Activated T-helper 1 cell treated with Interleukin-2 at 50 U/mL for 16 hours (primary cell): Measurements from ENCODE around the gene SLAMF1.
"Not testable (repeated sequence)": the region's sequence is repeated elsewhere in the genome, so short reads cannot be mapped to it uniquely, and the experiment has no call there.

Source experiments
- DNase-seq: peaks from one replicate; pipeline ENCODE4 v3.0.0-alpha.2; 2020; ENCODE audit warnings: low read depth

The SLAMF1 gene

DNA sequence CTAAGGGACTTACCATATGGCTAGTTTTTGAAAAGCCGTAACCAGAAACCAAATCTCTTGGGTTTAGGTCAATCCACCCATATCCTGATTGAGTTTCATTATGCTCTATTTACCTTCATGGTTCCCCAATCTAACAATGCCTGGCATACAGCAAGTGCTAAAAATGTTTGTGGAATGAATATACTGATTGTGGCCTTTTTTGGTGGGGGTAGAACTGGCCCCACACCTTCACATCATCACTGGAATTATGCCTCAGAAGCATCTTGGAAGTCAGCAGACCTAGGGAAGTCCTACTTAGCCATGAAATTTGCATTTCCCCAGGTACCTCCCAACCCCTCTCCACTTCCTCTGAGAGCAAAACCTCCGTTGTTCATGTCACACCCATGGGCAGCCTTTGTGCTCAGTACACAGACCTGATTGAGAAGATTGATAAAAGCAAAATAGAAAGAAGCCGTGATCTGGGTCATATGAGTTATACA is 17.8 kb upstream of the SLAMF1 start:
- no peak for DNase-seq

DNA sequence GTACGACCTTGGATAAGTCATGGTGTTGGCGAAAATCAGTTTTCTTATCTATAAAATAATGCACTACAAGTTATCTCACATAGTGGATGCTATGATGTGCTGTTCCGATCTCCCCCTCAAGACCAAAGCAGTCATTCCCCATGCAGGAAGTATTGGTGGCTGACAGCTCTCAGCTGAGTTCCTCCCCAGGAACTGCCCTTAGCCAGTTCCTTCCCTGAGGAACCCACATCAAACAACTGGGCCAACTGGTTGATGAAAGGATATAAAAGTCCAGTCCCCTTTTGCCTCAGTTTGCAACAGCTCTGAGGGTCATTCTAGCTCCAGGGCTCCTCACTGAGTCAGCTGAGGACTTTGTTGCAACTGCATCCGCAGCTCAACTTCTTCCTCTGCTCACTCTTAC is 16.1 kb upstream of the SLAMF1 start:
- DNase-seq, result no peak

- DNase-seq, result no peak
Observed at GRCh38 chr1:160659566-160659965, 12.7 kb upstream of the SLAMF1 start.

DNA sequence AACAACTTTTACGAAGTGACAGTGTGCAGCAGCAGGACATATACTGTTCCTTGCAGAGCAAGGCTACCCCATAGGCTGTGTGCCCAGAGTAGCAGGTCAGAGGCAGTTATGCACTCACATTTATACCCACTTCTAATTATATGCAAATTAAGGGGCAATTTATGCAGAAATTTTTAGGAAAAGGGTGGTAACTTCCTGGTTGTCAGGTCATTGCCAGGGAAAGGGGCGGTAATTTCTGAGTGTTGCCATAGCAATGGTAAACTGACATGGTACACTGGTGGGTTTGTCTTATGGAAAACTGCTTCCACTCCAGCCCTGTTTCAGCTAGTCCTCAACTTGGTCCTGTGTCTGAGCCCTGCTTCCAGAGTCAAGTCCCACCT is 12.0 kb upstream of the SLAMF1 start:
- DNase-seq, result no peak

DNA sequence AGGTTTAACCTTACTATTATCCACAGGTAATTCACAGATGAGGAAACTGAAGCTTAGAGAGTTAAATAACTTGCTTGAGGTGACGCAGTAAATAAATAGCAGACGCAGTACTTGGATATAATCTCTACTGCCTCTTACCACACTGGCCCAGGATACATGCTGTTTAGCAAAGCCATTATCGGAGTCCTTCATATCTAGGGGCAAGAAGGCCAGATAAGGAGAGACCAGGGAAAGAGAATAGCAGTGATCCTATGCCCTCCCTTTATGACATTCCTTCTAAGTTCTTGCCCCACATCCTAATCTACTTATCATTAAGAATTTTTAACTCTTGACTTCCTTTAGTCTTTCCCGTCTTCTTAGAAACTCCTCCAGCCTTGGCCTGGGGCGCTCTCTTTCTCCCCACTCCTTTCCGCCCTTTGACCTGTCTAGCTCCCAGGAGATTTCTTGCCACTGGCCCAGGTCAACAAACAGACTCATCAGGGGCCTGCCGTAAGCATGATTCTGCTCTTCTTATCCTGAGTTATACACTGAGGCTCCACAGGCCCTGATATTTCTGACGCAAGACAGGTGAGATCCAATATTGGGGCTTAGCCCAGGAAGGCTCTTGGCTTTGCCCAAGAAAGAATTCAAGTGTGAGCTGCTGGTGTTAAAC is 11.4 kb upstream of the SLAMF1 start:
- DNase-seq, result no peak

- DNase-seq, result no peak
Observed at GRCh38 chr1:160657250-160657781, 10.5 kb upstream of the SLAMF1 start.

- no peak for DNase-seq
Observed at GRCh38 chr1:160656737-160657136, 9.9 kb upstream of the SLAMF1 start.

GRCh38 chr1:160653620-160654016 is 6.8 kb upstream of the SLAMF1 start:
- DNase-seq, result no peak

DNA sequence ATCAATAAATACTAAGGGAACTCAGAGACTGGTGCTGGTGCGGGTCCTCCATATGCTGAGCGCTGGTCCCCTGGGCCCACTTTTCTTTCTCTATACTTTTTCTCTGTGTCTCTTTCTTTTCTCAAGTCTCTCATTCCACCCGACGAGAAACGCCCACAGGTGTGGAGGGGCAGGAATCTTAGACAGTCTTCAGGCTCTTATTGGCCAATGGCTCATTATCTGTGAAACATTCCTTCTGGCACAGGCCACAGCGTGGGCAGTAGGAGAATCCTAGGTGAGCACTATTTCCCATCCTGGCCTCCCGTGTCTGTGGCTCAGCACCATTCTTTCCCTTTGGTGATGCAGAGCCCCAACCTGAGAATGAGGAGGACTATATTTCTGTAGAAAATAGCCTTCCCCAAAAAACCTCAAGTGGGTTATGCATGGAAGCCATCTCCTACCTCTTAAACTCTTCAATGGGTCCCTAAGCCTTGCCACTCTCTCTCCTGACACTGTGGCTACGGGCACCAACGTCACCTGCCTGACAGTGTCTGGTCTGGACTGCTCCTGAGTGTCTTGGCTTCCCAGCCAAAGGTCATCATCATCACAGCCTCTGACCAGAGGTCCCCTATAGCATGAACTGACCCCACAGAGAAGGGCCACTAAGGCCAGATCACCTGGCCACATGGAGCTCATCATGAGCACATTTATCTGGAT is 6.2 kb upstream of the SLAMF1 start:
- no peak for DNase-seq

DNA sequence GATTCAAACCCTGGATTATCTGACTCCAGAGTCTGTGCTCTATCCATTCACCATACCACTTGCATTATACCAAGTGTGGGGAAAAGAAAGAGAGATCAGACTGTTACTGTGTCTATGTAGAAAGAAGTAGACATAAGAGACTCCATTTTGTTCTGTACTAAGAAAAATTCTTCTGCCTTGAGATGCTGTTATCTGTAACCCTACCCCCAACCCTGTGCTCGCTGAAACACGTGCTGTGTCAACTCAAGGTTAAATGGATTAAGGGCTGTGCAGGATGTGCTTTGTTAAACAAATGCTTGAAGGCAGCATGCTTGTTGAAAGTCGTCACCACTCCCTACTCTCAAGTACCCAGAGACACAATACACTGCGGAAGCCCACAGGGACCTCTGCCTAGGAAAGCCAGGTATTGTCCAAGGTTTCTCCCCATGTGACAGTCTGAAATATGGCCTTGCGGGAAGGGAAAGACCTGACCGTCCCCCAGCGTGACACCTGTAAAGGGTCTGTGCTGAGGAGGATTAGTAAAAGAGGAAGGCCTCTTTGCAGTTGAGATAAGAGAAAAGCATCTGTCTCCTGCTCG is 5.3 kb upstream of the SLAMF1 start:
- not testable (repeated sequence) for DNase-seq

DNA sequence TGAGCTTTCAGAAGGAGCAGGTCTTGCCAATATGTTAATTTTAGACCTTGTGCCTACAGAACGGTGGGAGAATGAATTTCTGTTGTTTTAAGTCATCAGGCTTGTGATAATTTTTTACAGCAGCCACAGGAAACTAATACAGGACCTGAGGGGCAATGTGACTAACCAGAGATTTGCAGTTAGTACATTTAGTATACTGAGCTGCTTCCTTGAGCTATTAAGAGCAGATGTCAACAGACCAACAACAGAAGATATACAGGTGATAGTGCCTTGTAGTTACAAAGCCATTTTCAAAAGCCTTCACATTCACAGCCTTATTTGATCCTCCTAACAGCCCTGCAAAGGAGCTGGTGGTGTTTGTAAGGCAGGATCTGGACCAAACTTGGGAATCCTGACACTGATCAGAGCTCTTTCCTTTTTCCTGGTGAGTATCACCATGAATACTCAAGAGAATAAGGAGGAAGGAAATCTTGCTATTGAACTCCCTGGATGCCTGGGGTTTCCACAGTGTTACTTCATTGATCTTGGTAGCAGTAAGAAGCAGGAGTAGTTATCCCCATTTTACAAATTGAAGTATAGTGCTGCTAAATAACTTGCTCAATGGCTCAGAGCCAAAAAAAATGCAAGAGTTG is 4.7 kb upstream of the SLAMF1 start:
- no peak for DNase-seq

- no peak for DNase-seq
Observed at GRCh38 chr1:160647329-160647720, 481 bp upstream of the SLAMF1 start.

DNA sequence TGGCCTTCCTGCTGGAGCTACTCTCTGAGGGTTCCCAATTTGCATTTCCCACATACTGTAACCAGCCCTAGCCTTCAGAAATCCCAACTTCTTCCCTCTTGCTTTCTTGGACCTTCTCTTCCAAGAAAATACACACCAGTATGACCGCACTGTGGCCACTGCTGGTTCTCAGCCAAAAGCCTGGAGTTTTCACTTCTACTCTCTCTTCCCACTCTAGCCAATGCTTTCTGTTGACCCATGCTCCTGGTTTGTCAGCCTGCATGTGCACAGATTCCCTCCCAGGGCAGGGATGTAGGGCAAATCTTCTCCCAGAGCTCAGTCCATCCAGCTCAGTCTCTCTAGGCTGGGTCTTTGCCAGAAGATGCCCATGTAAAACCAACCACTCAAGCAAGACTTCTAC is 664 bp downstream of the SLAMF1 start:
- DNase-seq, result no peak

GRCh38 chr1:160645386-160646130 is 1.3 kb downstream of the SLAMF1 start:
- DNase-seq, result no peak

- no peak for DNase-seq
Observed at GRCh38 chr1:160644399-160644798, 2.4 kb downstream of the SLAMF1 start.

DNA sequence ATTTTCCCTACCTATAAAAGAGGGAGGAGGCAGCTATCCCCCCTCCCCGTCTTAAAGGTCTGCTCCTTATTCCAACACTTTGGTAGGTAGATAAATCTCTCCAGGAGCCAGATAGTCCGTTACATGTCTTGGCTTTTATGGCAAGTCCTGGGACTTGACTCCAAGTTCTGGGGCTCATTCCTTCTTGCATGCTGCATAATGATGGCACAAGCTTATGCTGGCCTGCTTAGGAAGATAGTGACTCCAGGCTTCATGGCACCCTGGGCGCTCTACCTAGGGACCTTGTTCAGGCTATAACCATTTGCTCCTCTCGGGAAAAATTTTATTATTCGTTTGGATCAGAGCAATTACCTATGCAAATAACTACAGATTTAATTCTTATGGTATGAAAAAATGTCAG is 3.7 kb downstream of the SLAMF1 start:
- DNase-seq, result no peak

- no peak for DNase-seq
Observed at GRCh38 chr1:160642281-160642644, 4.6 kb downstream of the SLAMF1 start.

GRCh38 chr1:160641323-160642280 is 5.2 kb downstream of the SLAMF1 start:
- DNase-seq, result no peak

DNA sequence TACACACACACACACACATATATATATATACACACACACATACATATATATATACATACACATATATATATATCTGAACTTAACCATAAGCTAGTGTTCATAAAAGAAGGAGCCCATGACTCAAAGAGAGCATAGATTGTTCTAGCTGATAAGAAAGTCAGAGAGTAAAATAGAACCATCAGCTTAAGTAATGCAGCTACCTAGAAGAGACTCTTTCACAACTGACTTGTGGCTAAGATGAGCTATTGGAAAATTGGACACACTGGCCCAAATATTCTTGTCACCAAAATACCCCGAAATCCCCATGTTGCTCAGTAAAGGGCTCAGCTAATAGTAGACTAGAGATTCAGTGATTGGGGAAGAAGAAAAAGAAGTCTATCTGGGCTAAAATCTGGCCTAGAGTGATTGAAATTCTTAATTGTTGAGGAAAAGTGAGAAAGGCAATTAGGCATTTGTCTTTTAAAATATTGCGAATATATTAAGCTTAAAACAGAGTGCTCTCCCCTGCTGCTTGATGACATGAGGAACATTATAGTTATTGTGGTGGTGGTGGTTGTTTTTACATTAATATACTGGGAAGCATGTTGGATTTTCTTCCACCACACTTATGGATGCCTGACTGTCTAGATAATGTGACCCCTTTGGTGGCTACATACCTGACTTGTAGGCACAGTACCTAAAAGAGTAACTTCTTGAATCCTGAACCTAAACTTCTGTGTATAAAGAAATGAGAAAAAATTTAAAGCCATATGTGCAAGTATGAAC is 6.3 kb downstream of the SLAMF1 start:
- no peak for DNase-seq

GRCh38 chr1:160639652-160640051 is 7.2 kb downstream of the SLAMF1 start:
- no peak for DNase-seq
